Astrocyte (in vitro differentiated cells and primary cell): Measurements from ENCODE around the gene MICAL3. TPM values are rescaled to one million over a fixed set of nuclear protein-coding genes. Genes with fewer than 3 reads are reported as not detected.

Experiments used
- DNase-seq: peaks from one replicate; pipeline ENCODE4 v3.0.0-alpha.2; 2010; ENCODE audit warnings: low read depth
- FAIRE-seq: peaks from 2 replicates; lab custom pipeline; 2011; peaks lifted over from hg19 to GRCh38; lab: Jason Lieb, UNC
- H2AFZ ChIP-seq: 2 replicates; pipeline ENCODE4 v1.6.0; 2012; ENCODE audit warnings: low read depth, low read length, inconsistent platforms
- H3K27ac ChIP-seq: 2 replicates; pipeline ENCODE4 v1.5.1; 2011; ENCODE audit warnings: low read depth, low read length, inconsistent platforms
- H3K27me3 ChIP-seq: 2 replicates; pipeline ENCODE4 v1.6.0; 2011; ENCODE audit warnings: low read length, inconsistent platforms; ENCODE audit not compliant: insufficient read depth
- H3K36me3 ChIP-seq: 2 replicates; pipeline ENCODE4 v1.5.1; 2011; ENCODE audit warnings: low read length, inconsistent platforms; ENCODE audit not compliant: insufficient read depth
- H3K4me1 ChIP-seq: 2 replicates; pipeline ENCODE4 v1.5.1; 2011; ENCODE audit warnings: low read length, inconsistent platforms; ENCODE audit not compliant: insufficient read depth
- H3K4me2 ChIP-seq: 2 replicates; pipeline ENCODE4 v1.6.0; 2012; ENCODE audit warnings: low read length, inconsistent platforms
- H3K4me3 ChIP-seq: 2 replicates; pipeline ENCODE4 v1.5.1; 2011; ENCODE audit warnings: low read depth, mild to moderate bottlenecking, low read length, inconsistent platforms; ENCODE audit not compliant: insufficient read depth
- H3K79me2 ChIP-seq: 2 replicates; pipeline ENCODE4 v1.6.0; 2012; ENCODE audit warnings: mild to moderate bottlenecking, low read length, inconsistent platforms; ENCODE audit not compliant: insufficient read depth
- H3K9ac ChIP-seq: 2 replicates; pipeline ENCODE4 v1.6.0; 2012; ENCODE audit warnings: mild to moderate bottlenecking, low read length, inconsistent platforms
- H3K9me3 ChIP-seq: 2 replicates; pipeline ENCODE4 v1.5.1; 2012; ENCODE audit warnings: low read depth, mild to moderate bottlenecking, low read length, inconsistent platforms; ENCODE audit not compliant: insufficient read depth
- H4K20me1 ChIP-seq: 2 replicates; pipeline ENCODE4 v1.6.0; 2012; ENCODE audit warnings: low read length, inconsistent platforms; ENCODE audit not compliant: insufficient read depth
- H3K27ac Mint-ChIP-seq: one replicate; pipeline ENCODE4 v1.8.0; 2021; ENCODE audit warnings: mild to moderate bottlenecking, mixed read lengths; ENCODE audit not compliant: unreplicated experiment
- H3K27me3 Mint-ChIP-seq: one replicate; pipeline ENCODE4 v1.8.0; 2021; ENCODE audit warnings: low read depth, mixed read lengths; ENCODE audit not compliant: unreplicated experiment
- H3K36me3 Mint-ChIP-seq: one replicate; pipeline ENCODE4 v1.8.0; 2021; ENCODE audit warnings: low read depth, mixed read lengths; ENCODE audit not compliant: unreplicated experiment
- H3K4me1 Mint-ChIP-seq: one replicate; pipeline ENCODE4 v1.8.0; 2021; ENCODE audit warnings: low read depth, mixed read lengths; ENCODE audit not compliant: unreplicated experiment
- H3K4me3 Mint-ChIP-seq: one replicate; pipeline ENCODE4 v1.8.0; 2021; ENCODE audit warnings: mild to moderate bottlenecking, moderate library complexity, mixed read lengths; ENCODE audit not compliant: unreplicated experiment
- H3K9me3 Mint-ChIP-seq: one replicate; pipeline ENCODE4 v1.8.0; 2021; ENCODE audit warnings: mild to moderate bottlenecking, mixed read lengths; ENCODE audit not compliant: unreplicated experiment
- EZH2 ChIP-seq: IDR thresholded peaks from 2 replicates; pipeline ENCODE4 v1.6.1; 2012; ENCODE audit warnings: mild to moderate bottlenecking, low read length, inconsistent platforms; ENCODE audit not compliant: insufficient read depth
- total RNA-seq: library from RNA; stranded (reverse); gene quantifications from 2 replicates; pipeline ENCODE4 v1.2.1, GENCODE V29; 2021
- TF ChIP-seq, protein P1 (sequence below): IDR thresholded peaks from 2 replicates; pipeline ENCODE4 v1.5.1; 2011; ENCODE audit warnings: low read depth, mild to moderate bottlenecking, inconsistent platforms, low read length, moderate library complexity; ENCODE audit not compliant: insufficient read depth

MICAL3 gene
- total RNA-seq, 1 donor from 2014 or later = 113 TPM

DNA sequence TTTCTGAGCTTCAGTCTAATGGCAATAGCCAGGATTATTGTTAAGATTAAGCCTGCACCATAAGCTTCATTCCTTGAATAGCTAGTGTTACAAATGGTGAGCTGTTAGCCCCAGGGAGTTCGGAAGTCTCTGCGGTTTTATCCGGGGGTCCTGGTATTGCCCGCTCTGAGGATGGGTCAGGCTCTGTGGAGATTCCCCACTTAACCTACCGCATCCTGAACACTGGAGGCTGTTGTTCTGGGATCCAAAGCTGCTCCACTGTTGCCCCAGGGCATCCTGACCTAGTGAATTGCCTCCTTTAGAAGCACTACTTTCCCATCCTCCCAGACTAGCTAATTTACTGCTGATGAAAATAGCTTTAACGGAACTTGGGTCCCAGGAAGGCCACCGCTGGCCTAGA, 38.9 kb upstream of the MICAL3 start:
- no peak overlapping the region for H3K4me2 ChIP-seq
- no peak overlapping the region for H3K27ac ChIP-seq
- no peaks in the 10 kb centered on the region for H3K9me3 Mint-ChIP-seq
- H3K36me3 Mint-ChIP-seq = peaks cover 3% of the 10 kb centered on the region
- H3K4me3 Mint-ChIP-seq = no peak overlapping the region
- H3K79me2 ChIP-seq = no peaks in the 10 kb centered on the region
- no peak overlapping the region for H3K4me3 ChIP-seq
- DNase-seq = no peak
- H3K27me3 ChIP-seq = no peaks in the 10 kb centered on the region
- no peaks in the 10 kb centered on the region for H3K9me3 ChIP-seq
- H3K27me3 Mint-ChIP-seq = peaks cover 5% of the 10 kb centered on the region
- peaks cover 44% of the 10 kb centered on the region for H3K4me1 Mint-ChIP-seq
- no peak overlapping the region for H2AFZ ChIP-seq
- no peaks in the 10 kb centered on the region for H4K20me1 ChIP-seq
- no peak for FAIRE-seq
- H3K9ac ChIP-seq = no peak overlapping the region
- H3K36me3 ChIP-seq = no peaks in the 10 kb centered on the region
- H3K27ac Mint-ChIP-seq = no peak overlapping the region
- H3K4me1 ChIP-seq = peaks cover 26% of the 10 kb centered on the region
- TF ChIP-seq EZH2 = no peak
- TF ChIP-seq, protein P1, sequence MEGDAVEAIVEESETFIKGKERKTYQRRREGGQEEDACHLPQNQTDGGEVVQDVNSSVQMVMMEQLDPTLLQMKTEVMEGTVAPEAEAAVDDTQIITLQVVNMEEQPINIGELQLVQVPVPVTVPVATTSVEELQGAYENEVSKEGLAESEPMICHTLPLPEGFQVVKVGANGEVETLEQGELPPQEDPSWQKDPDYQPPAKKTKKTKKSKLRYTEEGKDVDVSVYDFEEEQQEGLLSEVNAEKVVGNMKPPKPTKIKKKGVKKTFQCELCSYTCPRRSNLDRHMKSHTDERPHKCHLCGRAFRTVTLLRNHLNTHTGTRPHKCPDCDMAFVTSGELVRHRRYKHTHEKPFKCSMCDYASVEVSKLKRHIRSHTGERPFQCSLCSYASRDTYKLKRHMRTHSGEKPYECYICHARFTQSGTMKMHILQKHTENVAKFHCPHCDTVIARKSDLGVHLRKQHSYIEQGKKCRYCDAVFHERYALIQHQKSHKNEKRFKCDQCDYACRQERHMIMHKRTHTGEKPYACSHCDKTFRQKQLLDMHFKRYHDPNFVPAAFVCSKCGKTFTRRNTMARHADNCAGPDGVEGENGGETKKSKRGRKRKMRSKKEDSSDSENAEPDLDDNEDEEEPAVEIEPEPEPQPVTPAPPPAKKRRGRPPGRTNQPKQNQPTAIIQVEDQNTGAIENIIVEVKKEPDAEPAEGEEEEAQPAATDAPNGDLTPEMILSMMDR = no peak

DNA sequence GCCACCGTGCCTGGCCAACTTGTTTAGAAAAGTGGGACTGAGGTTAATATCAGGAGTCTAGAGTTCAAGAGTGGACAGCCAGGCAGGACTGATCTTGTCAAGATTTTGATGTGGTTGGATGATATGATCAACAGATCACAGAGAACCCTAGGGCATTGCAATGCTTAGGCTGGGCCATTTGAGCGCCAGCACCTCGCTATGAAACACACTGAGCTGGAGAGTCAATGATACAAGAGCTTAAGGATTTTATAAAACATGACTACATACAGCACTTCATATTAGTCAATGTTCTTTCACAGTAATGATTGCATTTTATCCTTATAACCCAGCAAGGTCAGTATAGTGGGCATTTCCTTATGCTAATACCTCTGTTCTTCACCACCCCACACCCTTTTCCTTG, 38.1 kb upstream of the MICAL3 start:
- Histone ChIP-seq H3K27me3 (no peaks in the 10 kb centered on the region), H4K20me1 (no peaks in the 10 kb centered on the region), H3K4me1 (peaks cover 27% of the 10 kb centered on the region), H3K27ac (no peak overlapping the region), H2AFZ (no peak overlapping the region), H3K36me3 (no peaks in the 10 kb centered on the region), H3K4me3 (no peak overlapping the region), H3K9ac (no peak overlapping the region), H3K79me2 (no peaks in the 10 kb centered on the region), H3K4me2 (no peak overlapping the region), H3K9me3 (no peaks in the 10 kb centered on the region)
- H3K9me3 Mint-ChIP-seq = no peaks in the 10 kb centered on the region
- H3K27ac Mint-ChIP-seq = peak overlapping the region; percentile 60
- DNase-seq (no peak), FAIRE-seq (no peak)
- peak overlapping the region; percentile 21 for H3K4me3 Mint-ChIP-seq
- peaks cover 5% of the 10 kb centered on the region for H3K27me3 Mint-ChIP-seq
- H3K4me1 Mint-ChIP-seq = peaks cover 47% of the 10 kb centered on the region
- TF ChIP-seq, protein P1 = no peak
- no peak for TF ChIP-seq EZH2
- peaks cover 3% of the 10 kb centered on the region for H3K36me3 Mint-ChIP-seq
